ENCODE data around the gene HSD11B2.

Gene HSD11B2

GRCh38 chr16:67449739-67450138 lies 18.8 kb downstream of the HSD11B2 start:
- no peak overlapping the region for H3K4me3 ChIP-seq (ENCODE audit: low read depth, low read length)
- no peak for DNase-seq (ENCODE audit: low read depth, low spot score)
- no peak for TF ChIP-seq CTCF (IDR thresholded peaks at IDR 0.05; ENCODE audit: low read depth, low read length)
- in situ Hi-C loops (cut with HindIII; ENCODE audit: low sequenced_read_pairs), result no loop called here

GRCh38 chr16:67451061-67451703 lies 20.3 kb downstream of the HSD11B2 start:
- no peak for TF ChIP-seq CTCF (IDR thresholded peaks at IDR 0.05; ENCODE audit: low read depth, low read length)
- no peak overlapping the region for H3K4me3 ChIP-seq (ENCODE audit: low read depth, low read length)
- in situ Hi-C loops (cut with HindIII; ENCODE audit: low sequenced_read_pairs), result no loop called here
- DNase-seq (ENCODE audit: low read depth, low spot score), result no peak

GRCh38 chr16:67451704-67452435 lies 20.9 kb downstream of the HSD11B2 start:
- no peak for DNase-seq (ENCODE audit: low read depth, low spot score)
- in situ Hi-C loops (cut with HindIII; ENCODE audit: low sequenced_read_pairs), result no loop called here
- no peak overlapping the region for H3K4me3 ChIP-seq (ENCODE audit: low read depth, low read length)
- no peak for TF ChIP-seq CTCF (IDR thresholded peaks at IDR 0.05; ENCODE audit: low read depth, low read length)

GRCh38 chr16:67454104-67454503 lies 23.2 kb downstream of the HSD11B2 start:
- TF ChIP-seq CTCF (IDR thresholded peaks at IDR 0.05; ENCODE audit: low read depth, low read length), result no peak
- no peak overlapping the region for H3K4me3 ChIP-seq (ENCODE audit: low read depth, low read length)
- in situ Hi-C loops (cut with HindIII; ENCODE audit: low sequenced_read_pairs), result no loop called here
- no peak for DNase-seq (ENCODE audit: low read depth, low spot score)

- TF ChIP-seq CTCF (IDR thresholded peaks at IDR 0.05; ENCODE audit: low read depth, low read length), result no peak
- in situ Hi-C loops (cut with HindIII; ENCODE audit: low sequenced_read_pairs), result no loop called here
- DNase-seq (ENCODE audit: low read depth, low spot score), result no peak
- no peak overlapping the region for H3K4me3 ChIP-seq (ENCODE audit: low read depth, low read length)
Observed at GRCh38 chr16:67454852-67455251, 23.9 kb downstream of the HSD11B2 start.

GRCh38 chr16:67456391-67457081 lies 25.6 kb downstream of the HSD11B2 start:
- H3K4me3 ChIP-seq (ENCODE audit: low read depth, low read length), result no peak overlapping the region
- peak; percentile 36 for DNase-seq (ENCODE audit: low read depth, low spot score)
- TF ChIP-seq CTCF (IDR thresholded peaks at IDR 0.05; ENCODE audit: low read depth, low read length), result peak; percentile 54
- in situ Hi-C loops (cut with HindIII; ENCODE audit: low sequenced_read_pairs), result no loop called here
